ENCODE measurements around the gene SRGAP1.

SRGAP1 gene

GRCh38 chr12:63941879-63942278 is 97.4 kb downstream of the SRGAP1 start:
- DNase-seq (ENCODE audit: low read depth) = no peak

GRCh38 chr12:63942464-63943241 is 98.2 kb downstream of the SRGAP1 start:
- no peak for TF ChIP-seq CTCF (IDR thresholded peaks at IDR 0.05; ENCODE audit: control insufficient read depth, insufficient read depth, low read depth, low read length, missing control alignments)

More at GRCh38 chr12:63941879-63942278, 97.4 kb downstream of the SRGAP1 start:
- no peak for TF ChIP-seq CTCF (IDR thresholded peaks at IDR 0.05; ENCODE audit: control insufficient read depth, insufficient read depth, low read depth, low read length, missing control alignments)
- H3K4me3 ChIP-seq (ENCODE audit: control insufficient read depth, low read depth, low read length) = no peak overlapping the region

GRCh38 chr12:63944034-63944579 is 99.6 kb downstream of the SRGAP1 start:
- no peak for DNase-seq (ENCODE audit: low read depth)
- H3K4me3 ChIP-seq (ENCODE audit: control insufficient read depth, low read depth, low read length) = no peak overlapping the region
- TF ChIP-seq CTCF (IDR thresholded peaks at IDR 0.05; ENCODE audit: control insufficient read depth, insufficient read depth, low read depth, low read length, missing control alignments) = no peak

More at GRCh38 chr12:63942464-63943241, 98.2 kb downstream of the SRGAP1 start:
- no peak overlapping the region for H3K4me3 ChIP-seq (ENCODE audit: control insufficient read depth, low read depth, low read length)
- DNase-seq (ENCODE audit: low read depth) = no peak

GRCh38 chr12:63944586-63945228 is 100.2 kb downstream of the SRGAP1 start:
- TF ChIP-seq CTCF (IDR thresholded peaks at IDR 0.05; ENCODE audit: control insufficient read depth, insufficient read depth, low read depth, low read length, missing control alignments) = no peak

GRCh38 chr12:63945777-63946176 is 101.3 kb downstream of the SRGAP1 start:
- no peak overlapping the region for H3K4me3 ChIP-seq (ENCODE audit: control insufficient read depth, low read depth, low read length)
- no peak for TF ChIP-seq CTCF (IDR thresholded peaks at IDR 0.05; ENCODE audit: control insufficient read depth, insufficient read depth, low read depth, low read length, missing control alignments)
- no peak for DNase-seq (ENCODE audit: low read depth)

More at GRCh38 chr12:63944586-63945228, 100.2 kb downstream of the SRGAP1 start:
- H3K4me3 ChIP-seq (ENCODE audit: control insufficient read depth, low read depth, low read length) = no peak overlapping the region
- DNase-seq (ENCODE audit: low read depth) = no peak

GRCh38 chr12:63948211-63948610 is 103.7 kb downstream of the SRGAP1 start:
- H3K4me3 ChIP-seq (ENCODE audit: control insufficient read depth, low read depth, low read length) = no peak overlapping the region
- no peak for DNase-seq (ENCODE audit: low read depth)
- TF ChIP-seq CTCF (IDR thresholded peaks at IDR 0.05; ENCODE audit: control insufficient read depth, insufficient read depth, low read depth, low read length, missing control alignments) = no peak
